GM12878 (cell line): Measurements from ENCODE around the gene NKD1. TPM values are rescaled to one million over a fixed set of nuclear protein-coding genes. Genes with fewer than 3 reads are reported as not detected.

Experiments used
- ATAC-seq: fragments of 200-7000 bp; cut with Tn5 transposase; 3 replicates; pipeline ENCODE4 v1.9.1; 2020; ENCODE audit warnings: mild to moderate bottlenecking, moderate library complexity
- BruUV-seq: library from RNA; stranded (reverse); fragments of 400-500 nt; replicated peaks from 2 replicates; lab custom pipeline; 2021; lab: Mats Ljungman, UMichigan
- CTCF ChIA-PET: fragments of 300-600 bp; sonication (Branson Sonifier 250); formaldehyde crosslinking; extraction: SDS; loops from one replicate; lab custom pipeline; 2021; ENCODE audit warnings: inconsistent platforms; lab: Yijun Ruan, JAX
- POLR2A ChIA-PET: fragments of 350-600 bp; formaldehyde crosslinking; extraction: SDS; loops from one replicate; lab custom pipeline; 2021; ENCODE audit warnings: inconsistent platforms; lab: Charles Lee
- RAD21 ChIA-PET: fragments of 300-600 bp; sonication (Branson Sonifier 250); formaldehyde crosslinking; loops from one replicate; lab custom pipeline; 2023; ENCODE audit warnings: antibody characterized with exemption; ENCODE audit not compliant: unreplicated experiment; lab: Charles Lee
- SMC1A ChIA-PET: fragments of 300-600 bp; sonication (Branson Sonifier 250); formaldehyde crosslinking; loops from one replicate; lab custom pipeline; 2023; ENCODE audit not compliant: unreplicated experiment, uncharacterized antibody; lab: Charles Lee
- DNase-seq: peaks from one replicate; pipeline ENCODE4 v3.0.0-alpha.2; 2011; ENCODE audit warnings: low read depth, low spot score
- FAIRE-seq: peaks from 3 replicates; lab custom pipeline; 2011; peaks lifted over from hg19 to GRCh38; lab: Jason Lieb, UNC
- H2AFZ ChIP-seq: 2 replicates; pipeline ENCODE4 v1.6.0; 2011; ENCODE audit warnings: low read depth, low read length, control low read depth; ENCODE audit not compliant: control insufficient read depth
- H3K27ac ChIP-seq: 2 replicates; pipeline ENCODE4 v1.5.1; 2011; ENCODE audit warnings: control low read depth; ENCODE audit not compliant: control insufficient read depth, insufficient read depth
- H3K27me3 ChIP-seq, 2 experiments: replicated peaks in 1 of 2; 2 replicates each; pipeline versions ENCODE4 v1.6.0 to v1.6.1; 2011; ENCODE audit warnings: low read length in 1 of 2; ENCODE audit not compliant: control insufficient read depth in 2 of 2, insufficient read depth in 2 of 2
- H3K36me3 ChIP-seq, 2 experiments: 2 replicates each; pipeline ENCODE4 v1.5.1; 2011; ENCODE audit warnings: low read length in 1 of 2; ENCODE audit not compliant: control insufficient read depth in 2 of 2, insufficient read depth in 2 of 2
- H3K4me1 ChIP-seq: 2 replicates; pipeline ENCODE4 v1.6.1; 2011; ENCODE audit warnings: mild to moderate bottlenecking, low read length, moderate library complexity, mixed read lengths; ENCODE audit not compliant: control insufficient read depth, insufficient read depth
- H3K4me2 ChIP-seq: 2 replicates; pipeline ENCODE4 v1.6.0; 2011; ENCODE audit warnings: control low read depth; ENCODE audit not compliant: control insufficient read depth, insufficient read depth
- H3K4me3 ChIP-seq: fragments of 200-600 bp; sonication (generic); 2 replicates; pipeline ENCODE4 v1.5.1; 2016
- H3K79me2 ChIP-seq: 2 replicates; pipeline ENCODE4 v1.6.0; 2011; ENCODE audit warnings: low read length; ENCODE audit not compliant: control insufficient read depth, insufficient read depth
- H3K9ac ChIP-seq: 2 replicates; pipeline ENCODE4 v1.8.0; 2011; ENCODE audit warnings: low read length, control low read depth, mixed read lengths; ENCODE audit not compliant: control insufficient read depth, insufficient read depth
- H3K9me3 ChIP-seq: replicated peaks from 3 replicates; pipeline ENCODE4 v1.5.1; 2011; ENCODE audit warnings: mild to moderate bottlenecking, low read length; ENCODE audit not compliant: control insufficient read depth, insufficient read depth
- H4K20me1 ChIP-seq: 2 replicates; pipeline ENCODE4 v1.6.0; 2011; ENCODE audit not compliant: control insufficient read depth, insufficient read depth
- CBFB ChIP-seq: IDR thresholded peaks from 2 replicates; pipeline ENCODE4 v1.6.1; 2016; ENCODE audit warnings: antibody characterized with exemption, low read depth
- EP300 ChIP-seq, 2 experiments: fragments of 150-350 bp in 1 of 2; IDR thresholded peaks; 2 replicates each; pipeline ENCODE4 v1.6.1; 2011 to 2012; ENCODE audit warnings: low read depth in 2 of 2, low read length in 2 of 2, borderline replicate concordance in 1 of 2, improper control_type of control experiment in 1 of 2, inconsistent platforms in 1 of 2; ENCODE audit not compliant: control insufficient read depth in 1 of 2
- IKZF1 ChIP-seq: fragments of 450-650 bp; conservative IDR thresholded peaks from 2 replicates; pipeline ENCODE4 v1.6.1; 2017; ENCODE audit warnings: antibody characterized with exemption, mild to moderate bottlenecking
- NFIC ChIP-seq: IDR thresholded peaks from 2 replicates; pipeline ENCODE4 v1.6.1; 2012; ENCODE audit warnings: low read depth, mild to moderate bottlenecking, inconsistent platforms, low read length, moderate library complexity
- PAX8 ChIP-seq: fragments of 450-650 bp; IDR thresholded peaks from 2 replicates; pipeline ENCODE4 v1.6.1; 2017; ENCODE audit warnings: mild to moderate bottlenecking, moderate library complexity
- STAT1 ChIP-seq: fragments of 450-650 bp; conservative IDR thresholded peaks from 2 replicates; pipeline ENCODE4 v1.6.1; 2014; ENCODE audit warnings: antibody characterized with exemption, mild to moderate bottlenecking
- TARDBP ChIP-seq: IDR thresholded peaks from 2 replicates; pipeline ENCODE4 v1.6.1; 2016; ENCODE audit warnings: borderline replicate concordance
- TCF3 ChIP-seq: IDR thresholded peaks from 2 replicates; pipeline ENCODE4 v1.6.1; 2012; ENCODE audit warnings: low read depth, mild to moderate bottlenecking, low read length, borderline replicate concordance; ENCODE audit not compliant: insufficient read depth
- YY1 ChIP-seq: IDR thresholded peaks from 2 replicates; pipeline ENCODE4 v1.6.1; 2011; ENCODE audit warnings: low read depth, mild to moderate bottlenecking, low read length
- ZBTB11 ChIP-seq: fragments of 450-650 bp; formaldehyde crosslinking; IDR thresholded peaks from 2 replicates; pipeline ENCODE4 v1.5.0; 2022; ENCODE audit warnings: mild to moderate bottlenecking, missing genetic modification characterization
- ZNF687 ChIP-seq: fragments of 450-650 bp; IDR thresholded peaks from 2 replicates; pipeline ENCODE4 v1.6.1; 2017; ENCODE audit warnings: mild to moderate bottlenecking, moderate library complexity
- WGBS: methylation state at CpG from one replicate; pipeline ENCODE4 v1.1.6; 2016; ENCODE audit warnings: low lambda C conversion rate; ENCODE audit not compliant: insufficient replicate concordance, insufficient coverage; ENCODE audit errors: missing lambda C conversion rate; 5-methylcytosine and 5-hydroxymethylcytosine counted together
- in situ Hi-C: fragments of 300-500 bp; cut with MboI; formaldehyde crosslinking; loops from 9 replicates; pipeline ENCODE4 v1.14.3; 2018; ENCODE audit warnings: mixed read lengths
- intact Hi-C: fragments of 100-400 bp; cut with micrococcal nuclease; formaldehyde crosslinking; loops from one replicate; pipeline ENCODE4 v1.14.2; 2022; ENCODE audit not compliant: unreplicated experiment
- polyA plus RNA-seq, 11 experiments: library from polyadenylated mRNA; depleted of rRNA in 4 of 11; unstranded in 6 of 11; stranded (reverse) in 5 of 11; fragments of >200 nt; fragmentation: Nextera tagmentation in 4 of 11; fragmentation: Illumina TruSeq in 1 of 11; extraction: Ambion mirVana in 4 of 11; extraction: Trizol in 1 of 11; gene quantifications; 1 replicate in 1 of 11; 2 replicates in 10 of 11; pipeline versions ENCODE4 v1.2.1 to v1.2.3, GENCODE V29; 2011 to 2016; ENCODE audit warnings: inconsistent platforms in 2 of 11, missing spikeins in 2 of 11, low read depth in 1 of 11
- total RNA-seq, 4 experiments: library from RNA; depleted of rRNA in 3 of 4; stranded (reverse); fragments of >200 nt in 3 of 4; fragmentation: Illumina TruSeq in 1 of 4; extraction: Trizol in 1 of 4; gene quantifications; 2 replicates each; pipeline versions ENCODE4 v1.2.1 to v1.2.3, GENCODE V29; 2013 to 2021

NKD1 gene
- total and polyA plus RNA-seq, 10 of the 15 experiments (the other 5 are each of a cell fraction or from before 2014, with no cell fraction given) = under 0.01 to 0.49 (median 0.04) TPM; not detected in 2

- FAIRE-seq (no peak), ATAC-seq (no peak), DNase-seq (no peak)
- intact Hi-C loops = no loop called here
- Histone ChIP-seq H3K79me2 (no peaks in the 10 kb centered on the region), H3K9me3 (no peaks in the 10 kb centered on the region; the same call in 2 of the 3 replicates), H4K20me1 (no peaks in the 10 kb centered on the region), H3K27me3 (no peaks in the 10 kb centered on the region), H3K36me3 (no peaks in the 10 kb centered on the region), H3K4me1 (no peaks in the 10 kb centered on the region), H3K9ac (no peak overlapping the region), H2AFZ (no peak overlapping the region)
- POLR2A ChIA-PET = no interaction called here
- no TSS peak for BruUV-seq
- SMC1A ChIA-PET = no interaction called here
- TF ChIP-seq IKZF1 (no peak), NFIC (no peak), TARDBP (no peak), TCF3 (no peak), CBFB (no peak), STAT1 (no peak), ZNF687 (no peak), ZBTB11 (CRISPR knock-in tag) (no peak), PAX8 (no peak), YY1 (no peak), EP300 (IDR thresholded peaks at IDR 0.05; ENCODE audit: borderline replicate concordance in 1 of 2, control insufficient read depth in 1 of 2, low read depth in 2 of 2, low read length in 2 of 2) (no peak)
- TF ChIP-seq, all 136 proteins: peak for 0
- ChIA-PET CTCF (no interaction called here), RAD21 (no interaction called here)
- in situ Hi-C loops = no loop called here
- Histone ChIP-seq H3K4me2 (no peak overlapping the region), H3K4me3 (no peak overlapping the region), H3K27ac (no peak overlapping the region)
- WGBS = 6% methylated on average over 1 of the region's 1 CpG
These were observed 19.4 kb upstream of the NKD1 start for GRCh38 chr16:50528820-50529219.
